HG03196 (cell line): ENCODE measurements around the gene TRMT112.
A peak's percentile ranks its signal among the peaks of the same experiment; 100 is the strongest.
"Not testable (repeated sequence)": the region's sequence is repeated elsewhere in the genome, so short reads cannot be mapped to it uniquely, and the experiment has no call there.

ENCODE experiments used
- ATAC-seq: cut with Tn5 transposase; IDR thresholded peaks from one replicate; pipeline ENCODE4 v1.9.1; 2021; ENCODE audit not compliant: unreplicated experiment

TRMT112 gene

GRCh38 chr11:64313491-64314145 lies 3.7 kb downstream of the TRMT112 start:
- ATAC-seq: no peak

GRCh38 chr11:64312947-64313346 lies 4.4 kb downstream of the TRMT112 start:
- ATAC-seq: no peak

DNA sequence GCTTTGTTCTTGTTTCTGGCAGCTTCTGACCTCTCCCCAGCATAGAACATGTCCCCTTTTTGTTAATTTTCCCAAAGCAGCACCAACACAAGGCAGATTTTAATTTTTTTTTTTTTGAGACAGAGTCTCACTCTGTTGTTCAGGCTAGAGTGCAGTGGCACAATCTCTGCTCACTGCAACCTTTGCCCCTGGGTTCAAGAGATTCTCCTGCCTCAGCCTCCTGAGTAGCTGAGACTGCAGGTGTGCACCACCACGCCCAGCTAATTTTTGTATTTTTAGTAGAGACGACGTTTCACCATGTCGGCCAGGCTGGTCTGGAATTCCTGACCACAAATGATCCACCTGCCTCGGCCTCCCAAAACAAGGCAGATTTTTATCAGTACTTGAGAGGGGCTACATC lies 9.6 kb downstream of the TRMT112 start:
- ATAC-seq: not testable (repeated sequence)

- no peak for ATAC-seq
Measured at GRCh38 chr11:64306876-64307622, 10.3 kb downstream of the TRMT112 start.

DNA sequence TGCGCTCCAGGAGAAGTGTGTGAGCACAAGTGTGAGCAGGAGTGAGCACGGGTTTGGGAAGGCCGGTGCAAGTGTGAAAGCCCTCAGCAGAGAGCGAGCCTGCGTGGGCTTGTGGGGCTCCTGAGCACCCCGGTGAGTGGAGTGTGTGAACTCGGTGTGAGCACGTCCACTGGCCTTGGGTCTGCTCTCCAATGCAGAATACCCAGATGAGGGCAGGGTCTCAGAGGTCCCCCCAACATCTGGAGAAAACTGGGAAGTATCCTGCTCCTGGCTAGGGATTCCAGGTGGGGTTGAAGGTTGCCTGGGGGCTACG lies 10.8 kb downstream of the TRMT112 start:
- no peak for ATAC-seq

GRCh38 chr11:64305691-64306562 lies 11.4 kb downstream of the TRMT112 start:
- ATAC-seq: peak; percentile 32

DNA sequence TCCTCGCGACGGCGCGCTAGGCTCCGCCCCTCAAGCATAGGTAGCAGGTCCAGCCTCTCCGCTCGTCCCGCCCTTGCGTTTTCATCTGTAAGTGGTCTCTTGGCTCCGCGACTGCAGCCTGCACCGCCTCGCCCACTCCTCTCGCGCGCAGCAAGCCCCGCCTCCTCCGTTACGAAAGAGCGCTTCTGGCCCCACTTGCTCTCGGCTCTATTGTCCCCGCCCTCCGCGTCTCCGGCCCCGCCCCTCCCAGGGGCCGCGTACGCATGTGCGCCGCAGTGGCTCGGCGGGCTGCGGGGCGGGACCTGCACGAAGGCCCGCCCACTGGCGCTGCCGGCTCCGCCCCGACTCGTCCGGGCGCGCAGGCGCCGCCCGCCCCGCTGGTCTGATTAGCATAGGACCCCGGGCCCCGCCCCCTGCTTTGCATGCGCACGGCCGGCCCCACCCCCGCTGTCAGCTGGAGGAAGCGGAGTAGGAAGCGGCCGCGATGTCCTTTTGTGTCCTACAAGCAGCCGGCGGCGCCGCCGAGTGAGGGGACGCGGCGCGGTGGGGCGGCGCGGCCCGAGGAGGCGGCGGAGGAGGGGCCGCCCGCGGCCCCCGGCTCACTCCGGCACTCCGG lies 12.2 kb downstream of the TRMT112 start, which contains the start of gene ESRRA:
Gene ESRRA, plus strand, starts transcription at position 450 of the 616 bp plus-strand sequence. CDS start 1,656 bp downstream, outside the sequence.
- ATAC-seq: peak; percentile 66

- peak; percentile 32 for ATAC-seq
Measured at GRCh38 chr11:64304316-64305072, 12.9 kb downstream of the TRMT112 start.

DNA sequence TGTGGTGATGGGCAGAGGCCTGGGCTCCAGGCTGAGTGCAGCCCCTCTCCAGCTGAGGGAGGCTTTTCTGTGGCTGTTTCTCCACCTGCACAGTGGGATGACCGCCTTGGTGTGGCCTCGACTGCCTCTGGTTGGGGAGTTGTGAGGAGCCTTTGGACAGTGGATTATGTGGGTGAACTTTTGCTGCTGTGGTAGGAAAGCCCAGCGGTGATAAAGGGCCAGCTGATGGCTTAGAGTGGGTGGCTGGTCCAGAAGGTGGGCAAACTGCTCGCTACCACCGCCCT lies 13.4 kb downstream of the TRMT112 start:
- no peak for ATAC-seq

GRCh38 chr11:64303109-64304031 lies 14.0 kb downstream of the TRMT112 start:
- ATAC-seq: no peak

GRCh38 chr11:64299847-64300648 lies 17.3 kb downstream of the TRMT112 start, which contains the start of gene CATSPERZ:
TSS of gene CATSPERZ (plus strand) at chr11:64300358. CDS start at chr11:64300411, 53 bp downstream.
- no peak for ATAC-seq

- no peak for ATAC-seq
Measured at GRCh38 chr11:64298966-64299846, 18.2 kb downstream of the TRMT112 start.

- no peak for ATAC-seq
Measured at GRCh38 chr11:64297699-64298358, 19.5 kb downstream of the TRMT112 start.

GRCh38 chr11:64296830-64297698 lies 20.3 kb downstream of the TRMT112 start:
- ATAC-seq: no peak

- ATAC-seq: no peak
Measured at GRCh38 chr11:64296236-64296635, 21.1 kb downstream of the TRMT112 start.

GRCh38 chr11:64295760-64296159 lies 21.6 kb downstream of the TRMT112 start:
- ATAC-seq: no peak
